ENCODE data around the gene ZDHHC23.

DNA sequence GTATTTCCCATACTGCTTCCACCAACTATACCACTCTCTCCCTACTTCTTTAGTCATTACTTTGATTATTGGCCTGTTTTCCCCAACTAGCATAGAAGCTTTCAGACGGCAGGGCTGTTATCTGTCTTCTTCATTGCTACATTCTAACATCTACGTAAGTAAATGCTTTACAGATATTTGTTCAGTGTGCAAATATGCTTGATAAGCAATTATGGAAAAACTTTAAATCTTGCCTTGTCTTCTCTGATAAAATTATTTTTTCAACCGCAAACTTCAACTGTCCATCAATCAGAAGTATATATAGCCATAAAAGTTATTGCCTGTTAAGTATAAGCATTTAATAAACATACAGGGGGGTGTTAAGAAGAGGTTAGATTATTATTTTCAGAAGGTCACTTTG is 35.7 kb downstream of the ZDHHC23 start:
- no peak for TF ChIP-seq POLR2A (IDR thresholded peaks at IDR 0.05)
- TF ChIP-seq, protein P1, sequence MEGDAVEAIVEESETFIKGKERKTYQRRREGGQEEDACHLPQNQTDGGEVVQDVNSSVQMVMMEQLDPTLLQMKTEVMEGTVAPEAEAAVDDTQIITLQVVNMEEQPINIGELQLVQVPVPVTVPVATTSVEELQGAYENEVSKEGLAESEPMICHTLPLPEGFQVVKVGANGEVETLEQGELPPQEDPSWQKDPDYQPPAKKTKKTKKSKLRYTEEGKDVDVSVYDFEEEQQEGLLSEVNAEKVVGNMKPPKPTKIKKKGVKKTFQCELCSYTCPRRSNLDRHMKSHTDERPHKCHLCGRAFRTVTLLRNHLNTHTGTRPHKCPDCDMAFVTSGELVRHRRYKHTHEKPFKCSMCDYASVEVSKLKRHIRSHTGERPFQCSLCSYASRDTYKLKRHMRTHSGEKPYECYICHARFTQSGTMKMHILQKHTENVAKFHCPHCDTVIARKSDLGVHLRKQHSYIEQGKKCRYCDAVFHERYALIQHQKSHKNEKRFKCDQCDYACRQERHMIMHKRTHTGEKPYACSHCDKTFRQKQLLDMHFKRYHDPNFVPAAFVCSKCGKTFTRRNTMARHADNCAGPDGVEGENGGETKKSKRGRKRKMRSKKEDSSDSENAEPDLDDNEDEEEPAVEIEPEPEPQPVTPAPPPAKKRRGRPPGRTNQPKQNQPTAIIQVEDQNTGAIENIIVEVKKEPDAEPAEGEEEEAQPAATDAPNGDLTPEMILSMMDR (IDR thresholded peaks at IDR 0.05), result no peak

Data from adrenal gland (tissue), 5 donors.